Activated effector memory CD4-positive, alpha-beta T cell treated with Interleukin-2 at 50 U/mL for 16 hours (primary cell): ENCODE measurements around the gene CNOT10.

Experiments
- DNase-seq: peaks from one replicate; pipeline ENCODE4 v3.0.0-alpha.2; 2020

Gene CNOT10

GRCh38 chr3:32819551-32820348 is 134.8 kb downstream of the CNOT10 start:
- DNase-seq = no peak

DNA sequence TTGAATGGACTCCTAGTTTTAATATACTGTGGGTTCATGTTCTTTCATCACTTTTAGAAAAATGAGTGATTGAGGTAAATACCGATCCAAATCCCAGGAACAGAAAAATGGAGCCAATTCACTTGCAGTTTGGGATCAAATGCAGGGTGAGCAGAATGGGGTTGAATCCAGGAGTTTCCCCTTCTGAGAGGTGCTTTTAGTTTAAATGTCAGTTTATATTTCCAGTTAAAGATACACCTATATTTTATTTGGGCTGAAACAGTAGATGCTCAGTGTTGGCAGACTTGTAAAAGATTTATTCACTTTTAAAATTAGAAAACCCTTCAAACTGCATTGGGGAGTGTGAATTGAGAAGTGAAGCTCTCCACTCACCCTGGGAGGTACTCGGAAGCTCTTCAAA is 135.4 kb downstream of the CNOT10 start:
- no peak for DNase-seq

- no peak for DNase-seq
Observed at GRCh38 chr3:32820971-32821685, 136.1 kb downstream of the CNOT10 start.

DNA sequence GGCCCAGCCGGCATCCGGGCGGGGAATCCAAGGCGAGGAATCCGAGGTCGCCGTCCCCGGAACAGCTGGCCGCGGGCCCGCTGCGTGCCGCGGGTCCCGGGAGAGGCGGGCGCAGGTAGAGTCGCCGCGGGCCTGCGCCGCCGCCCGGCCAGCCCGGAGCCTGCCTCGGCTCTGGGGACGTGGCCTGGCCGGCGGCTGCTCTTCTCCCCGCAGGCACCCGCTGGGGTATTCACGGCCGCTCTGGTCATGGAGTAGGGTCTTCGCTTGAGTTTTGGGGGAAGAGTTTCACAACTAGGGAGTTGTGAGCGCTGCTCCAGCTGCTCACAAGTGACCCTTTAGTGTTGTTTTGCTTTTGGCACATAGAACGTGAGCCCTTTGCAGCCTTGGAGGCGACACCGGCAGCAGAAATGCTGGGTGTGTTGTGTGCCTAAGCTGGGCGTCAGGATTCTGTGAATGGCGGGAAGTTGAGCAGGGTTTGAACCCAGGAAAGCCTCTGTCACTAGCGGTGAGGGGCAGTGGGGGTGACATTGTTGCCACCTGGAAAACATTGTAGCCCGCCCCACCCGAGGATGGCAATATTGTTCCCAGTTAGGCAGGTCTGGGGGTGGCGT is 136.8 kb downstream of the CNOT10 start:
- no peak for DNase-seq

- DNase-seq = no peak
Observed at GRCh38 chr3:32822609-32823498, 137.9 kb downstream of the CNOT10 start.
